B cell (primary cell): ENCODE measurements around the gene MCTS1. TPM values are rescaled to one million over a fixed set of nuclear protein-coding genes. Genes with fewer than 3 reads are reported as not detected.
"Not testable (repeated sequence)": the region's sequence is repeated elsewhere in the genome, so short reads cannot be mapped to it uniquely, and the experiment has no call there.

Source experiments
- ATAC-seq: fragments of 200-7000 bp; cut with Tn5 transposase; one replicate; pipeline ENCODE4 v1.10.0; 2021; ENCODE audit warnings: low read depth, mild to moderate bottlenecking, moderate number of reproducible peaks, moderate library complexity
- CTCF ChIA-PET: fragments of 350-600 bp; sonication (Branson Sonifier 250); formaldehyde crosslinking; loops from one replicate; lab custom pipeline; 2021; ENCODE audit warnings: antibody characterized with exemption, inconsistent platforms; lab: Charles Lee
- POLR2A ChIA-PET: fragments of 350-600 bp; sonication (Branson Sonifier 250); formaldehyde crosslinking; loops from one replicate; lab custom pipeline; 2021; ENCODE audit warnings: antibody characterized with exemption; lab: Charles Lee
- DNase-seq: peaks from one replicate; pipeline ENCODE4 v3.0.0; 2013
- H2AFZ ChIP-seq: 2 replicates; pipeline ENCODE4 v1.6.1; 2012; ENCODE audit warnings: mild to moderate bottlenecking, low read depth, low read length; ENCODE audit not compliant: insufficient read depth, poor library complexity, severe bottlenecking
- H3K27ac ChIP-seq, 2 donors: 1 replicate in 1 of 2; 2 replicates in 1 of 2; pipeline ENCODE4 v1.5.1; 2012 to 2013; ENCODE audit warnings: low read length in 2 of 2, mild to moderate bottlenecking in 2 of 2, moderate library complexity in 1 of 2
- H3K27me3 ChIP-seq, 4 experiments: fragments of 200-600 bp in 1 of 4; sonication (generic) in 1 of 4; replicated peaks in 1 of 4; 1 replicate in 2 of 4; 2 replicates in 2 of 4; pipeline versions ENCODE4 v1.6.1 to v1.7.0; 2013 to 2016; ENCODE audit warnings: low read length in 3 of 4, mild to moderate bottlenecking in 2 of 4, mixed read lengths in 1 of 4, moderate library complexity in 1 of 4; ENCODE audit not compliant: insufficient read depth in 4 of 4, control insufficient read depth in 3 of 4; ENCODE audit errors: control extremely low read depth in 1 of 4
- H3K36me3 ChIP-seq, 2 experiments: replicated peaks in 1 of 2; 1 replicate in 1 of 2; 2 replicates in 1 of 2; pipeline versions ENCODE4 v1.6.1 to v1.7.1; 2013; ENCODE audit warnings: low read length in 1 of 2; ENCODE audit not compliant: insufficient read depth in 2 of 2, control insufficient read depth in 1 of 2; ENCODE audit errors: control extremely low read depth in 1 of 2, extremely low read depth in 1 of 2
- H3K4me1 ChIP-seq, 2 donors: fragments of 200-600 bp in 1 of 2; sonication (generic) in 1 of 2; 1 replicate in 1 of 2; 2 replicates in 1 of 2; pipeline versions ENCODE4 v1.5.1 to v1.6.1; 2013 to 2017; ENCODE audit warnings: low read length in 2 of 2; ENCODE audit not compliant: control insufficient read depth in 2 of 2, insufficient read depth in 2 of 2
- H3K4me2 ChIP-seq: replicated peaks from 2 replicates; pipeline ENCODE3; 2012; ENCODE audit warnings: mild to moderate bottlenecking, low read depth, low read length; ENCODE audit not compliant: poor library complexity, severe bottlenecking
- H3K4me3 ChIP-seq, 5 experiments: fragments of 200-600 bp in 1 of 5; sonication (generic) in 1 of 5; 1 replicate in 3 of 5; 2 replicates in 2 of 5; pipeline versions ENCODE4 v1.5.1 to v1.7.0; 2011 to 2016; ENCODE audit warnings: low read length in 4 of 5, mild to moderate bottlenecking in 4 of 5, low read depth in 2 of 5, control low read depth in 1 of 5, moderate library complexity in 1 of 5; ENCODE audit not compliant: insufficient read depth in 1 of 5; ENCODE audit errors: control extremely low read depth in 1 of 5, extremely low read depth in 1 of 5
- H3K79me2 ChIP-seq: fragments of 200-600 bp; sonication (generic); one replicate; pipeline ENCODE4 v1.6.0; 2016; ENCODE audit warnings: low read length; ENCODE audit not compliant: control insufficient read depth, insufficient read depth
- H3K9ac ChIP-seq: fragments of 200-600 bp; sonication (generic); 2 replicates; pipeline ENCODE4 v1.6.1; 2017; ENCODE audit warnings: mild to moderate bottlenecking, low read length, moderate library complexity
- H3K9me3 ChIP-seq, 3 donors: one replicate each; pipeline versions ENCODE4 v1.6.1 to v1.7.1; 2013; ENCODE audit warnings: low read length in 2 of 3; ENCODE audit not compliant: control insufficient read depth in 2 of 3, insufficient read depth in 1 of 3; ENCODE audit errors: control extremely low read depth in 1 of 3
- H4K20me1 ChIP-seq: 2 replicates; pipeline ENCODE4 v1.6.0; 2012; ENCODE audit warnings: mild to moderate bottlenecking, low read length; ENCODE audit not compliant: insufficient read depth, control insufficient read depth, poor library complexity, severe bottlenecking
- H3K27ac Mint-ChIP-seq: one replicate; pipeline ENCODE4 v1.8.0; 2021; ENCODE audit warnings: mixed read lengths
- H3K27me3 Mint-ChIP-seq: one replicate; pipeline ENCODE4 v1.8.0; 2021; ENCODE audit warnings: mixed read lengths
- H3K4me1 Mint-ChIP-seq: one replicate; pipeline ENCODE4 v1.8.0; 2021; ENCODE audit warnings: mixed read lengths
- H3K4me3 Mint-ChIP-seq: one replicate; pipeline ENCODE4 v1.8.0; 2021; ENCODE audit warnings: mixed read lengths
- H3K9me3 Mint-ChIP-seq: one replicate; pipeline ENCODE4 v1.8.0; 2022; ENCODE audit warnings: mixed read lengths; ENCODE audit not compliant: insufficient read depth
- EZH2 ChIP-seq: IDR thresholded peaks from 2 replicates; pipeline ENCODE4 v1.6.1; 2012; ENCODE audit warnings: borderline replicate concordance, low read depth, mild to moderate bottlenecking, moderate library complexity, low read length; ENCODE audit not compliant: insufficient read depth, poor library complexity, severe bottlenecking
- WGBS: methylation state at CpG from one replicate; pipeline ENCODE4 v1.1.5; 2013; ENCODE audit warnings: missing lambda C conversion rate; ENCODE audit not compliant: insufficient coverage; 5-methylcytosine and 5-hydroxymethylcytosine counted together
- intact Hi-C: fragments of 100-400 bp; cut with micrococcal nuclease; formaldehyde crosslinking; loops from one replicate; pipeline ENCODE4 v1.10.0; 2022
- polyA plus RNA-seq: library from polyadenylated mRNA; depleted of rRNA; stranded (reverse); fragments of >200 nt; gene quantifications from 2 replicates; pipeline ENCODE4 v1.2.3, GENCODE V29; 2012
- total RNA-seq, 2 donors: library from RNA; stranded (reverse); fragments of 120-200 nt in 1 of 2; gene quantifications; 1 replicate in 1 of 2; 2 replicates in 1 of 2; pipeline versions ENCODE4 v1.2.3 to v1.2.4, GENCODE V29; 2013 to 2022
- TF ChIP-seq, protein P1 (sequence below): fragments of 200-600 bp; IDR thresholded peaks from one replicate; pipeline ENCODE4 v1.8.0; 2022; ENCODE audit warnings: antibody characterized with exemption, mild to moderate bottlenecking

MCTS1 gene
- total and polyA plus RNA-seq, 2 donors (not counting 1 experiment from before 2014, with no cell fraction given), result 20.6 to 25.5 TPM

DNA sequence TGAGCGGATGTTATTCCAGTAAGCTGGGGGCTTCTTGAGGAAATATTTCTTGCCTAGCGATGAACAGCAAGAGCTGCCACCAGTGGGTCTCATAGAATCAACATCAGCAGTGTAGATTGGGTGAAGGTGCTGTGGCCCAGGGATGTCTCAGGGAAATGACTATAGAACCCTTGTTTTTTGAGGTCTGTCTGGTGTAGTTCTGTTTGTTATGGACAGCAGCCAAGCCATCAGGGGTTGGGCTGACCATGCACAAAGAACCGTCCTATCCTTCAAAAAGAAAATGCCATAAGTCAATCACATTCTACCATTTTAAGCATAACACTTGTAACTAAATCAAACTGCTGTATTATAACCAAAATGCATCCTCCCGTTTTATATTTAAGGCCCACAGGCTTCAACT is 43.2 kb downstream of the MCTS1 start:
- no peak overlapping the region for H3K4me3 ChIP-seq
- TF ChIP-seq, protein P1, sequence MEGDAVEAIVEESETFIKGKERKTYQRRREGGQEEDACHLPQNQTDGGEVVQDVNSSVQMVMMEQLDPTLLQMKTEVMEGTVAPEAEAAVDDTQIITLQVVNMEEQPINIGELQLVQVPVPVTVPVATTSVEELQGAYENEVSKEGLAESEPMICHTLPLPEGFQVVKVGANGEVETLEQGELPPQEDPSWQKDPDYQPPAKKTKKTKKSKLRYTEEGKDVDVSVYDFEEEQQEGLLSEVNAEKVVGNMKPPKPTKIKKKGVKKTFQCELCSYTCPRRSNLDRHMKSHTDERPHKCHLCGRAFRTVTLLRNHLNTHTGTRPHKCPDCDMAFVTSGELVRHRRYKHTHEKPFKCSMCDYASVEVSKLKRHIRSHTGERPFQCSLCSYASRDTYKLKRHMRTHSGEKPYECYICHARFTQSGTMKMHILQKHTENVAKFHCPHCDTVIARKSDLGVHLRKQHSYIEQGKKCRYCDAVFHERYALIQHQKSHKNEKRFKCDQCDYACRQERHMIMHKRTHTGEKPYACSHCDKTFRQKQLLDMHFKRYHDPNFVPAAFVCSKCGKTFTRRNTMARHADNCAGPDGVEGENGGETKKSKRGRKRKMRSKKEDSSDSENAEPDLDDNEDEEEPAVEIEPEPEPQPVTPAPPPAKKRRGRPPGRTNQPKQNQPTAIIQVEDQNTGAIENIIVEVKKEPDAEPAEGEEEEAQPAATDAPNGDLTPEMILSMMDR, result no peak
- TF ChIP-seq EZH2, result no peak
- Mint-ChIP-seq H3K27ac (no peak overlapping the region), H3K4me3 (no peak overlapping the region), H3K4me1 (peaks cover 17% of the 10 kb centered on the region), H3K27me3 (no peaks in the 10 kb centered on the region), H3K9me3 (no peaks in the 10 kb centered on the region)
- H2AFZ ChIP-seq, result no peak overlapping the region
- H3K4me1 ChIP-seq, result peaks cover 9 to 10% of the 10 kb centered on the region in 2 donors
- ChIA-PET CTCF (no interaction called here), POLR2A (no interaction called here)
- ATAC-seq (no peak), DNase-seq (no peak)
- H3K36me3 ChIP-seq, result no peaks in the 10 kb centered on the region
- no peak overlapping the region for H3K4me2 ChIP-seq
- intact Hi-C loops, result loop anchor here (5.0 kb wide), 1 partner anchor 125 kb away; no protein-coding TSS in a partner anchor
- H3K27ac ChIP-seq, result no peak overlapping the region
- H3K9ac ChIP-seq, result no peak overlapping the region
- WGBS, result 100% methylated on average over 2 of the region's 4 CpGs
- H3K79me2 ChIP-seq, result no peaks in the 10 kb centered on the region
- H3K9me3 ChIP-seq, result no peaks in the 10 kb centered on the region
- H4K20me1 ChIP-seq, result no peaks in the 10 kb centered on the region
- no peaks in the 10 kb centered on the region for H3K27me3 ChIP-seq

DNA sequence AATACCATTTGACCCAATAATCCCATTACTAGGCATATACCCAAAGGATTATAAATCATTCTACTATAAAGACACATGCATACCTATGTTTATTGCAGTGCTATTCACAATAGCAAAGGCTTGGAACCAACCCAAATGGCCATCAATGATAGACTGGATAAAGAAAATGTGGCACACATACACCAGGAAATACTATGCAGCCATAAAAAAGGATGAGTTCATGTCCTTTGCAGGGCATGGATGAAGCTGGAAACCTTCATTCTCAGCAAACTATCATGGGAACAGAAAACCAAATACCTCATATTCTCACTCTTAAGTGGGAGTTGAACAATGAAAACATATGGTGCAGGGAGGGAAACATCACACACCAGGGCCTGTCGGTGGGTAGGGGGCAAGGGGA is 48.4 kb downstream of the MCTS1 start:
- H2AFZ ChIP-seq, H3K4me2 ChIP-seq, ATAC-seq, H4K20me1 ChIP-seq, H3K4me3 ChIP-seq, DNase-seq, H3K27ac ChIP-seq, H3K27me3 ChIP-seq, H3K9me3 ChIP-seq, H3K27ac Mint-ChIP-seq, H3K4me1 ChIP-seq, H3K9me3 Mint-ChIP-seq, POLR2A ChIA-PET, H3K4me3 Mint-ChIP-seq, intact Hi-C loops, H3K79me2 ChIP-seq, CTCF ChIA-PET, H3K36me3 ChIP-seq, H3K9ac ChIP-seq, H3K27me3 Mint-ChIP-seq: not testable (repeated sequence)
- peaks cover 21% of the 10 kb centered on the region for H3K4me1 Mint-ChIP-seq
- no CpG with 5 or more reads among the region's 1 CpG for WGBS
